Measurements from ENCODE around the gene KIF3B. TPM values are rescaled to one million over a fixed set of nuclear protein-coding genes. Genes with fewer than 3 reads are reported as not detected.
"Not testable (repeated sequence)": the region's sequence is repeated elsewhere in the genome, so short reads cannot be mapped to it uniquely, and the experiment has no call there.

KIF3B gene
- polyA plus RNA-seq, 1 experiment = 30.5 TPM

- Histone ChIP-seq H3K27me3 (ENCODE audit: control insufficient read depth, insufficient read depth, low read length) (no peaks in the 10 kb centered on the region), H3K4me3 (ENCODE audit: low read depth, low read length) (no peak overlapping the region), H3K27ac (ENCODE audit: low read depth, low read length) (no peak overlapping the region), H3K9me3 (ENCODE audit: control insufficient read depth, insufficient read depth, low read length) (no peaks in the 10 kb centered on the region)
- POLR2A ChIA-PET = interaction anchor here (0.7 kb wide), 1 partner anchor 340 kb away, joined by 3 read pairs; no protein-coding TSS in a partner anchor
- DNase-seq (ENCODE audit: low read depth, low spot score) = no peak
- no peak for TF ChIP-seq CTCF (IDR thresholded peaks at IDR 0.05; ENCODE audit: low read depth, low read length)
- CTCF ChIA-PET = no interaction called here
Observed at GRCh38 chr20:32248043-32248442, 29.4 kb upstream of the KIF3B start.

- TF ChIP-seq CTCF (IDR thresholded peaks at IDR 0.05; ENCODE audit: low read depth, low read length) = no peak
- POLR2A ChIA-PET = no interaction called here
- no peak for DNase-seq (ENCODE audit: low read depth, low spot score)
- no peaks in the 10 kb centered on the region for H3K9me3 ChIP-seq (ENCODE audit: control insufficient read depth, insufficient read depth, low read length)
- no peak overlapping the region for H3K4me3 ChIP-seq (ENCODE audit: low read depth, low read length)
- CTCF ChIA-PET = no interaction called here
- no peaks in the 10 kb centered on the region for H3K27me3 ChIP-seq (ENCODE audit: control insufficient read depth, insufficient read depth, low read length)
- no peak overlapping the region for H3K27ac ChIP-seq (ENCODE audit: low read depth, low read length)
Observed at GRCh38 chr20:32249030-32249738, 28.3 kb upstream of the KIF3B start.

DNA sequence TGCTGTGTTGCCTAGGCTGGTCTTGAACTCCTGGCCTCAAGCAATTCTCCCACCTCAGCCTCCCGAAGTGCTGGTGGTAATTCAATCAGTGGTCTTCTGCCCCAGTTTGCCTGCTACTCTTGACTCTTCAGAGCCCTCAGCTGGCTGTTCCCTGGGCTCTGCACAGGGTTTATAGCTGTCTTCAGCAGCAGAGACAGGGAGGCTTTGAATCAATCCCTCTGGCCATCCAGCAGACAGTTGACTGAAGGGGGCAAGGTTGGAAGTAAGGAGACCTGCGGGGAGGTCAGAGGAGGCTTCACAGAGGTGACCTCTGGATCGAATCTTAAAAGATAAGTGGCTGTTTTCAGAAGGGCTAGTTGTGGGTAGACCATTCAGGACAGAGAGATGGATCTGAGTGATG, 26.0 kb upstream of the KIF3B start:
- Histone ChIP-seq H3K27ac (ENCODE audit: low read depth, low read length) (no peak overlapping the region), H3K9me3 (ENCODE audit: control insufficient read depth, insufficient read depth, low read length) (no peaks in the 10 kb centered on the region), H3K4me3 (ENCODE audit: low read depth, low read length) (no peak overlapping the region), H3K27me3 (ENCODE audit: control insufficient read depth, insufficient read depth, low read length) (no peaks in the 10 kb centered on the region)
- ChIA-PET CTCF (no interaction called here), POLR2A (no interaction called here)
- no peak for DNase-seq (ENCODE audit: low read depth, low spot score)
- no peak for TF ChIP-seq CTCF (IDR thresholded peaks at IDR 0.05; ENCODE audit: low read depth, low read length)

- Histone ChIP-seq H3K9me3 (ENCODE audit: control insufficient read depth, insufficient read depth, low read length) (no peaks in the 10 kb centered on the region), H3K4me3 (ENCODE audit: low read depth, low read length) (no peak overlapping the region), H3K27me3 (ENCODE audit: control insufficient read depth, insufficient read depth, low read length) (no peaks in the 10 kb centered on the region), H3K27ac (ENCODE audit: low read depth, low read length) (no peak overlapping the region)
- CTCF ChIA-PET = no interaction called here
- DNase-seq (ENCODE audit: low read depth, low spot score) = no peak
- TF ChIP-seq CTCF (IDR thresholded peaks at IDR 0.05; ENCODE audit: low read depth, low read length) = no peak
- POLR2A ChIA-PET = no interaction called here
Observed at GRCh38 chr20:32252189-32252588, 25.3 kb upstream of the KIF3B start.

DNA sequence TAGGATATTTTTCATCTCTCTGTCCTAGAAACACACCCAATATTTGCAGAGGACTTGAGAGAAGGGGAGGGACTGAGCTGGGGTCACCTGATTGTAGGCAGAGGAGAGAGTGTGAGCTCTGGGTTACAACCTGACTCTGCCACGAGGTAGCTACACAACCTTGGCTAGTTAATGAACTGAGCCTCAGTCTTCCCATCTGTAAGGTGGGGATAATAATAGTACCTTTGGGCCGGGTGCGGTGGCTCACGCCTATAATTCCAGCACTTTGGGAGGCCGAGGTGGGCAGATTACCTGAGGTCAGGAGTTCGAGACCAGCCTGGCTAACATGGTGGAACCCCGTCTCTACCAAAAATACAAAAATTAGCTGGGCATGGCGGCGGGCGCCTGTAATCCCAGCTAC, 16.5 kb upstream of the KIF3B start:
- POLR2A ChIA-PET = interaction anchor here (0.6 kb wide), 1 partner anchor 144 kb away, joined by 5 read pairs; no protein-coding TSS in a partner anchor
- CTCF ChIA-PET; H3K27me3 ChIP-seq (ENCODE audit: control insufficient read depth, insufficient read depth, low read length); H3K4me3 ChIP-seq (ENCODE audit: low read depth, low read length); DNase-seq (ENCODE audit: low read depth, low spot score); H3K27ac ChIP-seq (ENCODE audit: low read depth, low read length); H3K9me3 ChIP-seq (ENCODE audit: control insufficient read depth, insufficient read depth, low read length): not testable (repeated sequence)

All from AG04450 (cell line).